ENCODE measurements around the gene FOXQ1.

Gene FOXQ1

DNA sequence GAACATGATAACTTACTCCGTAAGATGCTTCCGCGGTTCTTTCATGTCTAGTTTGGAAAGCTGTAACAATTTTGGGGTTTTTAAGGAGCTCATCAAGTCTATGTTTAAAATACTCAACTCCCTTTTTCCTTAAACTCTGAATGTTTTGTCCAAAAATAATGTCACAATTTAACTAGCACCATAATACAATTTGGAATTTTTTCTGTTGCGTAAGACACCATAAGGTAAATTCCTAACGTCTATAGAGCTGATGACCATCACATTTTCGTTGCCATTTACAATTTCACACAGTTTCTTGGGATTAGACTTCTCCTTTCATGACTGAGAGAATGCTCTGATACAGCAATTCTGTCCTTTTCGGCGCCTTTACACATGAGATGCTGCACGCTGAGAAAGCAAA, 50.7 kb downstream of the FOXQ1 start:
- FAIRE-seq (no peak), DNase-seq (ENCODE audit: low spot score) (no peak)

DNA sequence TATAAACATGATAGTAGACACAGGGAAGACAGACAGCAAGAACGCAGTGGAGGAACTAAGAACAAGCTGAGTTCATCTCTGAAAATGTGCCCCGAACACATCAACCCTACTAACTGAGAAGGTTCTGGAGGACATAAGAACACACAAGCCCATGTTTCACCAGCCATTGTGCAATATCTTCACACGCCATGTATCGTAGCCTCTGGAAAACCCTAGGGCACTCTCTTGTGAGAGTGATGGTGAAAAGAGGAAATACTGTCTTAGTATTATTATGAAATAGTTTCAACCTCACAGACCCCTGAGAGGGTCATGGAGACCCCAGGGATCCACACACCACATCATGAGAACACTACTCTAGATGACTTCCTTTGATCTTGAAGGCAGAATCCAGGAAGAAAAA, 51.4 kb downstream of the FOXQ1 start:
- FAIRE-seq (no peak), DNase-seq (ENCODE audit: low spot score) (no peak)

DNA sequence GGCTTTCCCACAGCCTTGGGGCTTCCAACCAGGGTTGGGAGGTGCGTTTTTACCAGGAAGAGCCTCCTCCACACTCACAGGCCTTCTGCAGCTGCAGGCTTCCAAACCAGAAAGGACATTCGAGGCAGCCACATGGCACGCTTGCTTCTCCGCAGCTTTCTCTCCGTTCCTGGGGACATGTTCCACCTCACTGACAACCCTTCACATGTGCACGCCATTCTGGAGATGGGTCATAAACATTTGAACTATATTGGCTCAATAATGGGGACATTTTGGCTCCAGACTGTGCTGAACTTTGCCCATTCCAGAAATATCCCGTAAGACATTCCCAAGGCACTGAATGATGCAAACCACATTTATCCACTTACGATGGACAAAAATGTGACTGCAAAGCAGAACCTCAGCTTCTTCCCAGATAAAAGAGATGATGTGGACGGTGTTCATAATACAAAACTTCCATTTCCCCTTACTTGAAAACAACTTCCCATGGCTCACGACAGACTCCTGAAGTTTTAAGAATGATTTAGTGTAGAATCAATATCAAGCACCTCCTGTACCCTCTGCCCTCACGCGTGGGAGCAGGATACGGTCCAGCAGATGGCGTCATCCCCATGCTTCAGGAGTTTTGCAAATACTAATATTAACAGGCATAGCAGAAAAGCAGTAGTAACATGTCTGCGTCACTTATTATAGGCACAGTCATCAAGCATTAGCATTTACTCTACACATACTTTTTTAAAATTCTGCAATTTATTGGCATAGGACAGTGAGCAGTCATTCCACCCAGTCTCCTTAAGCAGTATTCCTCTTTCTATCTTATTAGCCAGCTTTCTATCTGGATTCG, 52.1 kb downstream of the FOXQ1 start:
- DNase-seq (ENCODE audit: low spot score) (no peak), FAIRE-seq (no peak)

Data from urothelium cell line (cell line).